WERI-Rb-1 (cell line): ENCODE measurements around the gene RSPH3.

Experiments
- DNase-seq: peaks from one replicate; pipeline ENCODE4 v3.0.0-alpha.2; 2020
- H3K27ac ChIP-seq: fragments of 250-450 bp; sonication (Bioruptor Pico); 2 replicates; pipeline ENCODE4 v1.5.1; 2020; ENCODE audit warnings: mild to moderate bottlenecking, moderate library complexity
- H3K27me3 ChIP-seq: fragments of 250-450 bp; sonication (Bioruptor Pico); 2 replicates; pipeline ENCODE4 v1.5.1; 2021; ENCODE audit warnings: mild to moderate bottlenecking, low read depth, moderate library complexity; ENCODE audit not compliant: insufficient read depth, severe bottlenecking
- H3K36me3 ChIP-seq: fragments of 250-450 bp; sonication (Bioruptor Pico); 2 replicates; pipeline ENCODE4 v1.5.1; 2020; ENCODE audit warnings: mild to moderate bottlenecking, moderate library complexity
- H3K4me3 ChIP-seq: 2 replicates; pipeline ENCODE4 v1.5.1; 2011; ENCODE audit warnings: low read depth, mild to moderate bottlenecking, control low read depth, low read length
- H3K9me3 ChIP-seq: fragments of 250-450 bp; sonication (Bioruptor Pico); 2 replicates; pipeline ENCODE4 v1.5.1; 2021; ENCODE audit warnings: mild to moderate bottlenecking, moderate library complexity; ENCODE audit not compliant: severe bottlenecking
- TF ChIP-seq, protein P1 (sequence below): IDR thresholded peaks from 2 replicates; pipeline ENCODE4 v1.5.1; 2011; ENCODE audit warnings: low read depth, mild to moderate bottlenecking, control low read depth, inconsistent platforms, low read length

Gene RSPH3

GRCh38 chr6:158938811-158939254, 61.2 kb downstream of the RSPH3 start:
- Histone ChIP-seq H3K9me3 (no peaks in the 10 kb centered on the region), H3K27me3 (no peaks in the 10 kb centered on the region), H3K27ac (no peak overlapping the region), H3K36me3 (no peaks in the 10 kb centered on the region), H3K4me3 (no peak overlapping the region)
- TF ChIP-seq, protein P1, sequence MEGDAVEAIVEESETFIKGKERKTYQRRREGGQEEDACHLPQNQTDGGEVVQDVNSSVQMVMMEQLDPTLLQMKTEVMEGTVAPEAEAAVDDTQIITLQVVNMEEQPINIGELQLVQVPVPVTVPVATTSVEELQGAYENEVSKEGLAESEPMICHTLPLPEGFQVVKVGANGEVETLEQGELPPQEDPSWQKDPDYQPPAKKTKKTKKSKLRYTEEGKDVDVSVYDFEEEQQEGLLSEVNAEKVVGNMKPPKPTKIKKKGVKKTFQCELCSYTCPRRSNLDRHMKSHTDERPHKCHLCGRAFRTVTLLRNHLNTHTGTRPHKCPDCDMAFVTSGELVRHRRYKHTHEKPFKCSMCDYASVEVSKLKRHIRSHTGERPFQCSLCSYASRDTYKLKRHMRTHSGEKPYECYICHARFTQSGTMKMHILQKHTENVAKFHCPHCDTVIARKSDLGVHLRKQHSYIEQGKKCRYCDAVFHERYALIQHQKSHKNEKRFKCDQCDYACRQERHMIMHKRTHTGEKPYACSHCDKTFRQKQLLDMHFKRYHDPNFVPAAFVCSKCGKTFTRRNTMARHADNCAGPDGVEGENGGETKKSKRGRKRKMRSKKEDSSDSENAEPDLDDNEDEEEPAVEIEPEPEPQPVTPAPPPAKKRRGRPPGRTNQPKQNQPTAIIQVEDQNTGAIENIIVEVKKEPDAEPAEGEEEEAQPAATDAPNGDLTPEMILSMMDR = no peak
- DNase-seq = no peak

DNA sequence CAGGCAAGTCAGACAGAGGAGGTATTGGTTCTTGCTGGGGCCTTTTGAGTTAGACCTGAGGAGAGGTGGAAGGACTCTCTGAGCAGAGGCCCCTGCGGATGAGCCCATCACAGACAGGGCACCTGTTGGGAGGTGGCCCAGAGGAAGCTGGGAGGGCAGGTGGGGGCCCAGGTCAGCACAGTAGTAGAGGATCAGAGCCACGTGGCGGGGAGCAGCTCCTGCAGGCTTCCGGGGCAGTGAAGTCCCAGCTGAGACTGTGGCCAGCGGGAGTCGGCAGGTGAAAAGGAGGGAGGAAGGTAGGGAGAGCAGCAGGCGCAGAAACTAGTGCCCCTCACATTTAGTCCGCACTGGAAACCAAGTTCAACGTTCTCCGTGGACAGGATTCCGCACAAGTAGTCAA, 61.8 kb downstream of the RSPH3 start:
- Histone ChIP-seq H3K4me3 (no peak overlapping the region), H3K27ac (no peak overlapping the region), H3K27me3 (no peaks in the 10 kb centered on the region), H3K9me3 (no peaks in the 10 kb centered on the region), H3K36me3 (no peaks in the 10 kb centered on the region)
- TF ChIP-seq, protein P1 = no peak
- DNase-seq = no peak

- TF ChIP-seq, protein P1 = no peak
- Histone ChIP-seq H3K36me3 (no peaks in the 10 kb centered on the region), H3K27me3 (no peaks in the 10 kb centered on the region), H3K9me3 (no peaks in the 10 kb centered on the region), H3K4me3 (no peak overlapping the region), H3K27ac (no peak overlapping the region)
- DNase-seq = no peak
These were observed 65.8 kb downstream of the RSPH3 start for GRCh38 chr6:158934157-158934556.

GRCh38 chr6:158933079-158933595, 66.9 kb downstream of the RSPH3 start:
- H3K9me3 ChIP-seq = no peaks in the 10 kb centered on the region
- H3K27ac ChIP-seq = no peak overlapping the region
- no peak for DNase-seq
- TF ChIP-seq, protein P1 = no peak
- no peaks in the 10 kb centered on the region for H3K27me3 ChIP-seq
- no peaks in the 10 kb centered on the region for H3K36me3 ChIP-seq
- no peak overlapping the region for H3K4me3 ChIP-seq

DNA sequence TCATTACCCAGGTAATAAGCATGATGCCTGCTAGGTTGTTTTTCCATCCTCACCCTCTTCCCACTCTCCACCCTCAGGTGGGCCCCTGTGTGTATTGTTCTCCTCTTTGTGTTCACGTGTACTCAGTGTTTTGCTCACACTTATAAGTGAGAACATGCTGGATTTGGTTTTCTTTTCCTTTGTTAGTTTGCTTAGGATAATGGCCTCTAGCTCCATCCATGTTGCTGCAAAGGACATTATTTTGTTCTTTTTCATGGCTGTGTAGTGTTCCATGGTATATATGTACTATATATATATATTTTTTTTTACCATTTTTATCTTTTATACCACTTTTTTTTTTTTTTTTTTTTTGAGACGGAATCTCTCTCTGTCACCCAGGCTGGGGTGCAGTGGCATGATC, 71.9 kb downstream of the RSPH3 start:
- DNase-seq = no peak
- Histone ChIP-seq H3K36me3 (no peaks in the 10 kb centered on the region), H3K27me3 (no peaks in the 10 kb centered on the region), H3K9me3 (no peaks in the 10 kb centered on the region), H3K27ac (no peak overlapping the region), H3K4me3 (no peak overlapping the region)
- TF ChIP-seq, protein P1 = no peak

GRCh38 chr6:158926414-158926813, 73.6 kb downstream of the RSPH3 start:
- Histone ChIP-seq H3K36me3 (no peaks in the 10 kb centered on the region), H3K4me3 (no peak overlapping the region), H3K27me3 (no peaks in the 10 kb centered on the region), H3K27ac (no peak overlapping the region), H3K9me3 (no peaks in the 10 kb centered on the region)
- TF ChIP-seq, protein P1 = no peak
- DNase-seq = no peak
